ENCODE data around the gene ZNF500.

Gene ZNF500

DNA sequence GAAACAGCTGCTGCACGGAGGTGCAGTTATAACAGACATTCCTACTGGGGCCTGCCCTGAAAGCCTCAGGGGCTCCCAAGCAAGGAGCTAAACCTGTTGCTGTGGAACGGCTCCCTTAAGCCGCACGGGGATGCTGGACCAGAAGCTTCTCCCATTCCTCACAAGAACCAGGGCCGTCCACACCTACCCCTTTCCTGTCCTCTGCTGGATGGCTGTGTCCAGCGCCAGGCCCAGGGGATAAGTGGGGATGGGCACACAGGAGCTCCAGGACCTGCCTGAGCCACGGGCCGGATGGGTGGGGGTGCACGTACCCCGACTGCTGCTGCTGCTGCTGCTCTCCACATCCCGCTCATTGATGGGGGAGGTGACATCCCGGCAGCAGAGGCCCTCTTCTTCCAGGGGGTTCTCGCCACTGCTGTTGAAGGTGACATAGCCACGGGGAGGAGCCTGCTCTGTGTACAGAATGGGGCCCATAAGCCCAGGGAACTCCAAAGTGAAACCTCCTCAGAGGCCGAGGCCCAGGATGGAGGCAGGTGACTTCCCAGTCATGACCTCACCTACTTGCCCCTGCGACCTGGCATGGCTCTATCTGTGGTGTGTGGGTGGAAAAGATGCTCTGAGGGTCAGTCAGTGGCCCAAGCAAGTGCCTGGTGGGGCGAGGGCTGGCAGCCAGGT lies 65.0 kb downstream of the ZNF500 start:
- DNase-seq: no peak

DNA sequence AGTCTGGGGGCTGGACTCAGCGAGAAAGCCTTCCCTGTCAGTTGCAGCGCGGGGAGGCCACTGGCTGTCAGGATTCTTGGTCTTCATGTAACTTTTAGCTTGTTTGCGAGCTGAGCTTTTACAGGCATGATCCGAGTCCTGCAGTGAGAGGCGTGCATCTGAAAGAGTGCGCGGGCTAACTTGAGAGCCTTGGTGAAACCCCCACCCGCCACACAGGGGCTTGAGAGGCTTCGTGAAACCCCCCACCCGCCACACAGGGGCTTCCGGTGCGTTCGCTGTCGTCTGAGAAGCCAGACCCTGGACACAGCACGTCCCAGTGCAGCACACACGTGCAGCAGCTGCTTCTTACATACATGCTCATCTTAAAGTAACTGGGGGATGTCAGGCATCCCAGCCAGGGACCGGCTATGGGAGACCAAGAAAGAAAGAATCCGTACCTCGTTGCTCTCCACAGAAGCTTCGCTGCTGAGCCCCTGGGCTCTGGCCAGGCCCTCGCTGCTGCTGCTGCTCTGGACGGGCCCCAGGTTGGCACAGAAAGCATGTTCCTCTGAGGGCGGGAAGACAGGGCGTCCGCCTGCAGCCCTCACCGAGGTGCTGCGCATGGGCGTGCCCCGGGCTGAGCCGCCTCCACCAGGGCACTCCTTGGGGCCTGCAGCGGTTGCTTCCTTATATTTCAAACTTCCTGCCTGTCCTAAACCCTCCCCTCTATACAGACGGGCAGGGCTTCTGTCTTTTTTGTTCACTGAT lies 65.8 kb downstream of the ZNF500 start:
- DNase-seq: no peak

DNA sequence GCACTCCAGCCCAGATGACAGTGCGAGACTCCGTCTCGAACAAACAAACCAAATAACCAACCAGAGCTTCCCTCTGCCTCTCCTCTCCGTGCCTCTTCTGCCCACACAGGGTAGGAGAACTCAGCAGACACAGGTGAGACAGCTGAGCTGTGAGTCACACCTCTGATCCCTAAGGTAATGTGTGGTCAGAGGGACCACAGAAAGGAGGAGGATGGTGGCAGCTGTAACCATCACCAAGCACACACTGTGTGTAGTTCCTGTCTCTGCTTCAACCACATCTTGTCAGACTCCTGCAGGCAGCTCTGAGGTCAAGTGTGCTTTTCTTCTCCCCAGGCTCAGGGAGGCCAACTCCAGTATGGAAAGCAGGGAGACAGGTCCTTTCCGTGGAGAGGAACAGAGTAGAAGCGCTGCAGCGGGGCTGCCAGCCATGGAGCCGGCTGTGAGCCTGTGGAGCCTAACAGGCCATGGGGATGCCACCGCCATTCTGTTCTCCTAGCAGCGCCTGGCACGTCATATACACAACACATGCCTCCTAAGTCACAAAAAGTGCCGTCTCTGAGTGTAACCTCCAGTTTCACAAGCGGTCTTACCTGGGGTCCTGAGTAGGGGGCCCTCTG lies 66.5 kb downstream of the ZNF500 start:
- DNase-seq: peak; percentile 44

DNA sequence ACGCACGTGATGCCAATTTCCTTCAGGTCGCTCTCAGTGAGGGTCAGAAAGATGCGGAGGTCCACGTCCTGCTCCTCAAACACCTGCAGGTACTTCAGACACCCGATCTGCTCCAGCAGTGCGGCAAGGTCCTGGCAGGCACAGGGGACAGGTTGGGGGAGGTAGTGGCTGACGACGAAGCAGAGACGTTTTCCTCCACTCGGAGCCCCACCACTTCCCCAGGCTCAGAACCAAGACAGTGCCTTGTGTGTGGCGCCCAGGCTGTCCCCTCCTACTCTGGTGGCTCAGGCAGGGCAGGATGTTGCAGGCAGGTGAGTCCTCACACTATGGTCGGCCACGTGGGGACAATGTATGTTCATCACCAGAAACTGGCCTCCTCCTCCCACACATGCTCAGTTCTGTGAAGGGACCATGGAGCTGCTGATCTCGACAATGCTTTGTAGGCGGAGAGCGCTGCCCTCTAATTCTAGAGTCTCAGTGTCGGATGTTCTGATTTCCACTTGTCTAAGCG lies 67.9 kb downstream of the ZNF500 start:
- DNase-seq: no peak

DNA sequence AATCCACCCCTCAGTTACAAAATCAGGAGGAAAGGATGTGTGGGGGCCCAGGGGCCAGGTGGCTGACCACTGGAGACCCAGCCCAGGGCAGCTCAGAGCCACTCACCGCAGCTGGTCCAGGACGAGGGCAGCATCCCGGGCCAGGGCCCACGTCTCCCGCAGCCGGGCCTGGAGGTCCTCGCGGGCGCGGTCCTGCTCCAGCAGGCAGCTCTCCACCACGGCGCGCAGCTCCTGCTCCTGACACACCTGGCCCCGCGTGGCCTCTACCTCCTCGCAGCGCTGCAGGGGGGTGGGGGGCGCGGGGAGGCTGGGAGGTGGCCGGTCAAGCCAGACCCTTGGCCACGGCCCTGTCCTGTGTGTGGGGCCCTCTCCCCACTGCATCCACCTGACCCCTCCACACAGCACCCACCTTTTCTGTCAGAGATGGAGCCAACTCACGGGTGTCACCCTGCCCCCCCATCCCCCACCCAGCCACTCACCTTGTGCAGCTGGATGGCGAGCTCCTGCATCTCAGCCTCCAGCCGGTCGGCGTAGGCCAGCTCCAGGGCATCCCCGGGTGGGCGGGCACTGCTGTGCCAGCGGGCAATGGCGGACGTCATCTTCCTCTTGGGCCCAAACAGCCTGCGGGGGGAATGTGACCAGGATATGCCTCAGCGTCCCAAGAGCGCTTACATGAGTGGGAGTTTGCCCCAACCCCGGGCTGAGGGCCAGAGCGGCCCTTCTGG lies 68.5 kb downstream of the ZNF500 start:
- no peak for DNase-seq

Measured in CD4-positive, alpha-beta T cell treated with Interleukin-17A for 4 hours (primary cell).